Ascending aorta (tissue), 2 donors: ENCODE measurements around the gene SEMA5A. TPM values are rescaled to one million over a fixed set of nuclear protein-coding genes. Genes with fewer than 3 reads are reported as not detected.

Experiments
- DNase-seq, 2 donors: peaks; one replicate each; pipeline ENCODE4 v3.0.0-alpha.2; 2019; ENCODE audit warnings: low spot score in 2 of 2
- H3K27ac ChIP-seq, 2 donors: fragments of 200-600 bp; sonication (generic); one replicate each; pipeline ENCODE4 v1.5.1; 2016 to 2017; ENCODE audit warnings: mild to moderate bottlenecking in 1 of 2
- H3K27me3 ChIP-seq: fragments of 200-600 bp; sonication (generic); one replicate; pipeline ENCODE4 v1.5.1; 2017
- H3K36me3 ChIP-seq, 2 donors: fragments of 200-600 bp; sonication (generic); one replicate each; pipeline ENCODE4 v1.5.1; 2016
- H3K4me1 ChIP-seq, 2 donors: fragments of 200-600 bp; sonication (generic); one replicate each; pipeline ENCODE4 v1.5.1; 2016 to 2017; ENCODE audit warnings: mild to moderate bottlenecking in 1 of 2
- H3K4me3 ChIP-seq, 2 donors: fragments of 200-600 bp; sonication (generic); one replicate each; pipeline ENCODE4 v1.5.1; 2016 to 2017; ENCODE audit warnings: mild to moderate bottlenecking in 1 of 2
- H3K9me3 ChIP-seq, 2 donors: fragments of 200-600 bp; sonication (generic); one replicate each; pipeline ENCODE4 v1.5.1; 2016
- intact Hi-C: fragments of 100-400 bp; cut with DNase I; formaldehyde crosslinking; loops from one replicate; pipeline ENCODE4 v1.15.1; 2023
- total RNA-seq: library from RNA; depleted of rRNA; stranded (reverse); fragments of >200 nt; gene quantifications from one replicate; pipeline ENCODE4 v1.1.0, GENCODE V29; 2016
- TF ChIP-seq, protein P1 (sequence below), 3 experiments: fragments of 200-600 bp in 2 of 3; fragments of 450-650 bp in 1 of 3; sonication (generic) in 2 of 3; IDR thresholded peaks; one replicate each; pipeline ENCODE4 v1.5.1; 2016 to 2019; ENCODE audit warnings: antibody characterized with exemption in 3 of 3, mild to moderate bottlenecking in 1 of 3, moderate library complexity in 1 of 3

Gene SEMA5A
- total RNA-seq, 1 donor from 2014 or later, result 18.4 TPM

- Histone ChIP-seq H3K27ac (no peak overlapping the region), H3K4me1 (no peaks in the 10 kb centered on the region), H3K27me3 (no peaks in the 10 kb centered on the region), H3K9me3 (no peaks in the 10 kb centered on the region), H3K36me3 (no peaks in the 10 kb centered on the region), H3K4me3 (no peak overlapping the region)
- intact Hi-C loops, result no loop called here
- TF ChIP-seq, protein P1, sequence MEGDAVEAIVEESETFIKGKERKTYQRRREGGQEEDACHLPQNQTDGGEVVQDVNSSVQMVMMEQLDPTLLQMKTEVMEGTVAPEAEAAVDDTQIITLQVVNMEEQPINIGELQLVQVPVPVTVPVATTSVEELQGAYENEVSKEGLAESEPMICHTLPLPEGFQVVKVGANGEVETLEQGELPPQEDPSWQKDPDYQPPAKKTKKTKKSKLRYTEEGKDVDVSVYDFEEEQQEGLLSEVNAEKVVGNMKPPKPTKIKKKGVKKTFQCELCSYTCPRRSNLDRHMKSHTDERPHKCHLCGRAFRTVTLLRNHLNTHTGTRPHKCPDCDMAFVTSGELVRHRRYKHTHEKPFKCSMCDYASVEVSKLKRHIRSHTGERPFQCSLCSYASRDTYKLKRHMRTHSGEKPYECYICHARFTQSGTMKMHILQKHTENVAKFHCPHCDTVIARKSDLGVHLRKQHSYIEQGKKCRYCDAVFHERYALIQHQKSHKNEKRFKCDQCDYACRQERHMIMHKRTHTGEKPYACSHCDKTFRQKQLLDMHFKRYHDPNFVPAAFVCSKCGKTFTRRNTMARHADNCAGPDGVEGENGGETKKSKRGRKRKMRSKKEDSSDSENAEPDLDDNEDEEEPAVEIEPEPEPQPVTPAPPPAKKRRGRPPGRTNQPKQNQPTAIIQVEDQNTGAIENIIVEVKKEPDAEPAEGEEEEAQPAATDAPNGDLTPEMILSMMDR (IDR thresholded peaks at IDR 0.05), result no peak
- DNase-seq, result no peak
Measured at GRCh38 chr5:9386945-9387344, 158.9 kb downstream of the SEMA5A start.

DNA sequence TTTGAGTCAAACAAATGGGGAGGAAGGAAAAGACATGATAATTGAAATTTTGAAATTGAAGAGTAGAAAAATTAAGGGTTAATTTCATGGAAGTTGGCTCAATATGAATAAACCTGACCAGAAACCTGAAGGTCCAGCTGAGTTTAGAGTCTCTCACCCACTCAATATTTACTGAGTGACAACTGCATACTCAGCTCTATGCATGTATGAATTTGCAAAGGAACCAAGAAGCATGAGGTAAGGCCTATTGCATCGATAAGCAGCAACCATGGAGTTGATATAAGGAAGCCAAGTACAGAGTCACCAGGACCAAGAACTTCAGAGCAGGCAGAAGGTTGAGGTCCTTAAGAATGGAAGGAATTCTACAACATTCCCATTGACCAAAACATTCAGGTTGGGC is 163.4 kb downstream of the SEMA5A start:
- Histone ChIP-seq H3K9me3 (no peaks in the 10 kb centered on the region), H3K4me1 (no peaks in the 10 kb centered on the region), H3K27me3 (no peaks in the 10 kb centered on the region), H3K27ac (no peak overlapping the region), H3K4me3 (no peak overlapping the region), H3K36me3 (peaks cover 4% of the 10 kb centered on the region in 2 donors)
- DNase-seq, result no peak
- TF ChIP-seq, protein P1 (IDR thresholded peaks at IDR 0.05), result no peak
- intact Hi-C loops, result no loop called here

DNA sequence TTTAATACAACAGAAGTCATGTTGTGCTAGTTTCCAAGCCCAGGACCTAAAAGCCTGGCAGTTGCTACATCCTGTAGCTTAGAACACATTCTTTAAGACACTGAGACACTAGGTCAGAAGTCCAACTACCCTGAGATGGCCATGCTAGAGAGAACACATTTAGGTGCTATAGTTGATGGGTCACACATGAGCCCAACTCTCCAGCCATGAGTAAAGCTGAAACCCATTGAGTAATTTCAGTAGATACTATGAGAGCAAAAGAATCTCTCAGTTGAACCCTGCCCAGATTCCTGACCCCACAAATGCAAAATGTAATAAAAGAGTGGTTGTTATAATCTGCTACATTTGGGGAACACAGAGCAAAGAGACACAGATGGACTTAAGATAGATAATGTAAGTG is 164.4 kb downstream of the SEMA5A start:
- DNase-seq, result no peak
- TF ChIP-seq, protein P1 (IDR thresholded peaks at IDR 0.05), result no peak
- H3K4me1 ChIP-seq, result no peaks in the 10 kb centered on the region
- no peak overlapping the region for H3K27ac ChIP-seq
- intact Hi-C loops, result no loop called here
- H3K9me3 ChIP-seq, result no peaks in the 10 kb centered on the region
- H3K27me3 ChIP-seq, result no peaks in the 10 kb centered on the region
- no peak overlapping the region for H3K4me3 ChIP-seq
- peaks cover 4% of the 10 kb centered on the region in 2 donors for H3K36me3 ChIP-seq

GRCh38 chr5:9380109-9380508 is 165.8 kb downstream of the SEMA5A start:
- H3K9me3 ChIP-seq, result no peaks in the 10 kb centered on the region
- no peak overlapping the region for H3K4me3 ChIP-seq
- H3K27ac ChIP-seq, result no peak overlapping the region
- no peaks in the 10 kb centered on the region for H3K4me1 ChIP-seq
- intact Hi-C loops, result no loop called here
- no peak for DNase-seq
- no peaks in the 10 kb centered on the region for H3K27me3 ChIP-seq
- H3K36me3 ChIP-seq, result peaks cover 4% of the 10 kb centered on the region in 2 donors
- TF ChIP-seq, protein P1 (IDR thresholded peaks at IDR 0.05), result no peak

DNA sequence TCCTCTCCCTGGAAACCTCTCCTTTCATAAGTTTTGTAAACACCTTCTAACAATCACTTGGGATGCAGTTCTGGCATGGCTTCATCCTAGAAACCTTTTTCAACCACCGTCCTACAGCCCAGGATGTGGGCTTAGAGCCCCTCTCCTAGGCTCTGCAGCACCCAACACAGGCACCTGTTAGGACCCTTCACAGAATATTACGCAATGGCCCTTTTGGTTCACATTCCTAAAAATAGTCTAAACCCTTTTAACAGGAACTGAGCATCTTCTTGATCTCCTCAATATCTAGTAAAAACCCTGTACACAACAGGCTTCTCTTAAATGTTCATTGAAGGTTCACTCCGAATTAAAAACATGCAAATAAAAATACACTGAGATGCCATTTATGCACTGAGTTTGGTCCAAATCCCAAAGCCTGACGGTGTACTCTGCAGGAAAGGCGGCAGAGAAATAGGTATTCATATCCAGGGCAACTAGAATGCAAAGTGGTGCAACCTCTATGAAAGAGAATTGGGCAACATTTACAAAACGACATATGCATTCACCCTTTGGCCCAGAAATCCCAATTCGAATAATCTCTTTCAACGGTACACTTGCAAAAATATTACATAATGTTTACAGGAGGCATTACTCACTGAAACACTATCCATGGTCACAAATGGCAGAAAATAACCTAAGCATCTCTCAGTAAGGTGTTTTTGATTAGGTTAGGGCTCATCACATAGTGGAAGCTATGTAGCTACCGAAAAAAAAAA is 169.3 kb downstream of the SEMA5A start:
- Histone ChIP-seq H3K4me1 (no peaks in the 10 kb centered on the region), H3K27ac (no peak overlapping the region), H3K4me3 (no peak overlapping the region), H3K27me3 (no peaks in the 10 kb centered on the region), H3K36me3 (peaks cover 4% of the 10 kb centered on the region in 2 donors), H3K9me3 (no peaks in the 10 kb centered on the region)
- no peak for DNase-seq
- intact Hi-C loops, result no loop called here
- TF ChIP-seq, protein P1 (IDR thresholded peaks at IDR 0.05), result no peak
